Neural cell (in vitro differentiated cells): ENCODE data around the gene MTPN. TPM values are rescaled to one million over a fixed set of nuclear protein-coding genes. Genes with fewer than 3 reads are reported as not detected.

Experiments
- H2AFZ ChIP-seq: fragments of 200-600, 300-800 bp; sonication (generic), shearing (Covaris generic); 2 replicates; pipeline ENCODE4 v1.6.0; 2014; ENCODE audit warnings: low read depth, mild to moderate bottlenecking, antibody characterized with exemption, low read length, moderate library complexity
- H3F3A ChIP-seq: fragments of 200-600 bp; shearing (Covaris generic); 2 replicates; pipeline ENCODE4 v1.6.1; 2016; ENCODE audit warnings: mild to moderate bottlenecking, moderate library complexity, mixed read lengths, antibody characterized with exemption, low read length; ENCODE audit not compliant: insufficient read depth, poor library complexity, severe bottlenecking
- H3K27ac ChIP-seq: fragments of 200-600, 300-800 bp; sonication (generic), shearing (Covaris generic); 2 replicates; pipeline ENCODE4 v1.5.1; 2014; ENCODE audit warnings: mild to moderate bottlenecking, low read length, moderate library complexity
- H3K27me3 ChIP-seq: fragments of 300-800, 200-600 bp; sonication (generic), shearing (Covaris generic); 2 replicates; pipeline ENCODE4 v1.6.0; 2014; ENCODE audit warnings: mild to moderate bottlenecking, low read depth, low read length, moderate library complexity; ENCODE audit not compliant: insufficient read depth
- H3K36me3 ChIP-seq: fragments of 300-800, 200-600 bp; sonication (generic), shearing (Covaris generic); 2 replicates; pipeline ENCODE4 v1.5.1; 2014; ENCODE audit warnings: mild to moderate bottlenecking, antibody characterized with exemption, low read length, moderate library complexity; ENCODE audit not compliant: insufficient read depth
- H3K4me2 ChIP-seq: fragments of 300-800, 200-600 bp; sonication (generic), shearing (Covaris generic); 2 replicates; pipeline ENCODE4 v1.6.0; 2014; ENCODE audit warnings: mild to moderate bottlenecking, low read length
- H3K4me3 ChIP-seq: fragments of 300-800, 200-600 bp; sonication (generic), shearing (Covaris generic); 2 replicates; pipeline ENCODE4 v1.5.1; 2014; ENCODE audit warnings: mild to moderate bottlenecking, low read length, moderate library complexity
- H3K79me2 ChIP-seq: fragments of 200-600 bp; shearing (Covaris generic); replicated peaks from 2 replicates; pipeline ENCODE4 v1.6.0; 2014; ENCODE audit warnings: mild to moderate bottlenecking, low read length, moderate library complexity; ENCODE audit not compliant: insufficient read depth
- H3K9ac ChIP-seq: fragments of 300-800, 200-600 bp; sonication (generic), shearing (Covaris generic); 2 replicates; pipeline ENCODE4 v1.6.1; 2016; ENCODE audit warnings: mild to moderate bottlenecking, low read length, mixed read lengths
- H3K9me2 ChIP-seq: fragments of 200-600 bp; shearing (Covaris generic); 2 replicates; pipeline ENCODE4 v1.6.1; 2016; ENCODE audit warnings: mild to moderate bottlenecking, low read length, mixed read lengths; ENCODE audit not compliant: insufficient read depth
- H3K9me3 ChIP-seq: fragments of 200-600, 300-800 bp; sonication (generic), shearing (Covaris generic); 2 replicates; pipeline ENCODE4 v1.6.1; 2016; ENCODE audit warnings: mild to moderate bottlenecking, mixed run types, low read length, moderate library complexity, mixed read lengths
- H4K20me1 ChIP-seq: fragments of 200-600 bp; shearing (Covaris generic); 2 replicates; pipeline ENCODE4 v1.6.1; 2016; ENCODE audit warnings: mild to moderate bottlenecking, mixed run types; ENCODE audit not compliant: insufficient read depth
- CTCF ChIP-seq: fragments of 450-650 bp; IDR thresholded peaks from 2 replicates; pipeline ENCODE4 v1.5.1; 2014; ENCODE audit warnings: antibody characterized with exemption, mild to moderate bottlenecking, moderate library complexity; ENCODE audit not compliant: poor library complexity, severe bottlenecking
- EP300 ChIP-seq: fragments of 450-650 bp; conservative IDR thresholded peaks from 2 replicates; pipeline ENCODE4 v1.6.1; 2014; ENCODE audit warnings: antibody characterized with exemption, mild to moderate bottlenecking, moderate library complexity; ENCODE audit not compliant: poor library complexity, severe bottlenecking
- EZH2 ChIP-seq: fragments of 200-600, 300-800 bp; shearing (Covaris generic), sonication (generic); IDR thresholded peaks from 2 replicates; pipeline ENCODE4 v1.6.1; 2014; ENCODE audit warnings: antibody characterized with exemption, low read length, borderline replicate concordance, mild to moderate bottlenecking; ENCODE audit not compliant: insufficient read depth, poor library complexity, severe bottlenecking
- MXI1 ChIP-seq: fragments of 450-650 bp; conservative IDR thresholded peaks from 2 replicates; pipeline ENCODE4 v1.6.1; 2014; ENCODE audit warnings: antibody characterized with exemption, mild to moderate bottlenecking; ENCODE audit not compliant: poor library complexity, severe bottlenecking
- POLR2AphosphoS5 ChIP-seq: IDR thresholded peaks from 2 replicates; pipeline ENCODE4 v1.6.1; 2012
- RAD21 ChIP-seq: fragments of 450-650 bp; conservative IDR thresholded peaks from 2 replicates; pipeline ENCODE4 v1.6.1; 2014; ENCODE audit warnings: antibody characterized with exemption, mild to moderate bottlenecking, moderate library complexity
- REST ChIP-seq: IDR thresholded peaks from 2 replicates; pipeline ENCODE4 v1.6.1; 2012; ENCODE audit warnings: borderline replicate concordance
- SMC3 ChIP-seq: fragments of 450-650 bp; conservative IDR thresholded peaks from 2 replicates; pipeline ENCODE4 v1.6.1; 2014; ENCODE audit warnings: antibody characterized with exemption, mild to moderate bottlenecking, moderate library complexity; ENCODE audit not compliant: poor library complexity
- TAF1 ChIP-seq: IDR thresholded peaks from 2 replicates; pipeline ENCODE4 v1.6.1; 2012; ENCODE audit warnings: low read depth
- polyA plus RNA-seq: library from polyadenylated mRNA; depleted of rRNA; stranded (reverse); fragments of >200 nt; gene quantifications from 2 replicates; pipeline ENCODE4 v1.2.3, GENCODE V29; 2014

Gene MTPN
- polyA plus RNA-seq, 1 donor from 2014 or later, result 133 TPM

GRCh38 chr7:135910393-135911036 is 66.6 kb downstream of the MTPN start:
- TF ChIP-seq REST, result no peak
- TF ChIP-seq CTCF, result no peak
- no peak for TF ChIP-seq POLR2AphosphoS5
- no peak for TF ChIP-seq MXI1
- TF ChIP-seq RAD21, result no peak
- TF ChIP-seq SMC3, result no peak
- no peak for TF ChIP-seq EZH2
- no peak for TF ChIP-seq EP300
- TF ChIP-seq TAF1, result no peak
- H3F3A ChIP-seq, result no peaks in the 10 kb centered on the region
- no peaks in the 10 kb centered on the region for H3K27me3 ChIP-seq
- H3K9me2 ChIP-seq, result no peaks in the 10 kb centered on the region
- H3K79me2 ChIP-seq, result no peaks in the 10 kb centered on the region
- H3K4me3 ChIP-seq, result no peak overlapping the region
- H3K9ac ChIP-seq, result no peak overlapping the region
- H3K36me3 ChIP-seq, result no peaks in the 10 kb centered on the region
- H3K4me2 ChIP-seq, result no peak overlapping the region
- no peaks in the 10 kb centered on the region for H3K9me3 ChIP-seq
- no peaks in the 10 kb centered on the region for H4K20me1 ChIP-seq
- H3K27ac ChIP-seq, result no peak overlapping the region
- no peak overlapping the region for H2AFZ ChIP-seq

GRCh38 chr7:135905858-135906257 is 71.3 kb downstream of the MTPN start:
- no peak for TF ChIP-seq POLR2AphosphoS5
- TF ChIP-seq MXI1, result no peak
- no peak for TF ChIP-seq RAD21
- no peak for TF ChIP-seq EZH2
- no peak for TF ChIP-seq EP300
- TF ChIP-seq REST, result no peak
- no peak for TF ChIP-seq TAF1
- no peak for TF ChIP-seq CTCF
- no peak for TF ChIP-seq SMC3
- Histone ChIP-seq H4K20me1 (no peaks in the 10 kb centered on the region), H2AFZ (no peak overlapping the region), H3K4me2 (no peak overlapping the region), H3K36me3 (no peaks in the 10 kb centered on the region), H3K4me3 (no peak overlapping the region), H3K9me2 (no peaks in the 10 kb centered on the region), H3K9me3 (no peaks in the 10 kb centered on the region), H3K27ac (no peak overlapping the region), H3F3A (no peaks in the 10 kb centered on the region), H3K27me3 (no peaks in the 10 kb centered on the region), H3K79me2 (no peaks in the 10 kb centered on the region), H3K9ac (no peak overlapping the region)
